ENCODE measurements around the gene BCL7C. TPM values are rescaled to one million over a fixed set of nuclear protein-coding genes. Genes with fewer than 3 reads are reported as not detected.
"Not testable (repeated sequence)": the region's sequence is repeated elsewhere in the genome, so short reads cannot be mapped to it uniquely, and the experiment has no call there.

The BCL7C gene
- total RNA-seq, 3 donors from 2014 or later (not counting 1 experiment from before 2014, with no cell fraction given): 25.1 to 28.5 (median 27.4) TPM

DNA sequence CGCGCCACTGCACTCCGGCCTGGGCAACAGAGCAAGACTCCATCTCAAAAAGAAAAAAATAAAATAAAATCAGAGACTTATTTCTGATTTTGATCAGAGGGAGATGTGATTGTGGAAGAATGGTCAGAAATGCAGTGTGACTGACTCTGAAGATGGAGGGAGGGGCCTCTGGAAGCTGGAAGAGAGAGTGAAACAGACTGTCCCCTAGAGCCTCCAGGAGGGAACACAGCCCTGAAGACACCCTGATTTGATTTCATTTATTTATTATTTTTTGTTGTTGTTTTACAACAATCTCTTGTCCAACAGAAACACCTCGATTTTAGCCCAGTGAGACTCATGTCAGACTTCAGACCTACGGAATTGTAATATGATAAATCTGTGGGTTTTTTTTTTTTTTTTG, 26.1 kb downstream of the BCL7C start:
- Mint-ChIP-seq H3K4me1 (peaks cover 9 to 11% of the 10 kb centered on the region in 2 donors), H3K36me3 (no peaks in the 10 kb centered on the region), H3K27me3 (ENCODE audit: low read depth in 2 of 2) (no peaks in the 10 kb centered on the region), H3K27ac (no peak overlapping the region), H3K9me3 (no peaks in the 10 kb centered on the region), H3K4me3 (no peak overlapping the region)
- peaks cover 7% of the 10 kb centered on the region for H3K4me1 ChIP-seq (ENCODE audit: control insufficient read depth, insufficient read depth, low read length)
- H3K27me3 ChIP-seq (ENCODE audit: control insufficient read depth, insufficient read depth, low read length): no peaks in the 10 kb centered on the region
- no peak overlapping the region for H3K4me3 ChIP-seq (ENCODE audit: low read length)
- intact Hi-C loops (cut with micrococcal nuclease): no loop called here
- no peak overlapping the region for H3K27ac ChIP-seq (ENCODE audit: low read length)
- no peaks in the 10 kb centered on the region for H3K36me3 ChIP-seq (ENCODE audit: control insufficient read depth, insufficient read depth, low read length)
- ATAC-seq (no peak), DNase-seq (no peak)
- WGBS (ENCODE audit: insufficient coverage): 100% methylated on average over 2 of the region's 5 CpGs
- no peaks in the 10 kb centered on the region for H3K9me3 ChIP-seq (ENCODE audit: control insufficient read depth, insufficient read depth, low read length)
- TF ChIP-seq CTCF (IDR thresholded peaks at IDR 0.05): no peak

- no peak overlapping the region for H3K4me3 ChIP-seq (ENCODE audit: low read length)
- H3K4me1 ChIP-seq (ENCODE audit: control insufficient read depth, insufficient read depth, low read length): no peaks in the 10 kb centered on the region
- no peak for DNase-seq
- H3K36me3 Mint-ChIP-seq: no peaks in the 10 kb centered on the region
- H3K27ac ChIP-seq (ENCODE audit: low read length): no peak overlapping the region
- H3K9me3 Mint-ChIP-seq: no peaks in the 10 kb centered on the region
- no peak overlapping the region for H3K27ac Mint-ChIP-seq
- no peak for TF ChIP-seq CTCF (IDR thresholded peaks at IDR 0.05)
- intact Hi-C loops (cut with micrococcal nuclease): no loop called here
- no peaks in the 10 kb centered on the region for H3K36me3 ChIP-seq (ENCODE audit: control insufficient read depth, insufficient read depth, low read length)
- H3K27me3 ChIP-seq (ENCODE audit: control insufficient read depth, insufficient read depth, low read length): no peaks in the 10 kb centered on the region
- no peaks in the 10 kb centered on the region for H3K4me1 Mint-ChIP-seq
- H3K9me3 ChIP-seq (ENCODE audit: control insufficient read depth, insufficient read depth, low read length): no peaks in the 10 kb centered on the region
- H3K27me3 Mint-ChIP-seq (ENCODE audit: low read depth in 2 of 2): no peaks in the 10 kb centered on the region
- no peak overlapping the region for H3K4me3 Mint-ChIP-seq
- ATAC-seq: no peak
- 71% methylated on average over 6 of the region's 6 CpGs for WGBS (ENCODE audit: insufficient coverage)
Observed at GRCh38 chr16:30866031-30866430, 27.8 kb downstream of the BCL7C start.

DNA sequence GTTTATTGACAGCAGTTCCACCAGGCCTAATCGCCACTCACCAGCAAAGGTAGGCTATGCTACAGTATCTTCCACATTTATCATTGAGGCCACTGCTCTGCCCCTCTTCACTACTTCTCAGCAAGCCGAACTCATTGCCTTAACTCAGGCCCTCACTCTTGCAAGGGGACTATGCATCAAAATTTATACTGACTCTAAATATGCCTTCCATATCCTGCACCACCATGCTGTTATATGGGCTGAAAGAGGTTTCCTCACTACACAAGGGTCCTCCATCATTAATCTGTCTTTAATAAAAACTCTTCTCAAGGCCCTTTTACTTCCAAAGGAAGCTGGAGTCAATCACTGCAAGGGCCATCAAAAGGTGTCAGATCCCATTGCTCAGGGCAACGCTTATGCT, 30.7 kb downstream of the BCL7C start:
- H3K27me3 Mint-ChIP-seq (ENCODE audit: low read depth in 2 of 2); H3K27ac ChIP-seq (ENCODE audit: low read length); H3K36me3 Mint-ChIP-seq; H3K4me3 Mint-ChIP-seq; ATAC-seq; H3K9me3 Mint-ChIP-seq; H3K4me1 Mint-ChIP-seq; H3K9me3 ChIP-seq (ENCODE audit: control insufficient read depth, insufficient read depth, low read length); DNase-seq; H3K27ac Mint-ChIP-seq; H3K36me3 ChIP-seq (ENCODE audit: control insufficient read depth, insufficient read depth, low read length); H3K4me3 ChIP-seq (ENCODE audit: low read length); H3K4me1 ChIP-seq (ENCODE audit: control insufficient read depth, insufficient read depth, low read length); intact Hi-C loops (cut with micrococcal nuclease); H3K27me3 ChIP-seq (ENCODE audit: control insufficient read depth, insufficient read depth, low read length): not testable (repeated sequence)
- WGBS (ENCODE audit: insufficient coverage): 97% methylated on average over 3 of the region's 3 CpGs

GRCh38 chr16:30860729-30861128, 33.1 kb downstream of the BCL7C start:
- ATAC-seq; H3K9me3 ChIP-seq (ENCODE audit: control insufficient read depth, insufficient read depth, low read length); H3K27me3 Mint-ChIP-seq (ENCODE audit: low read depth in 2 of 2); H3K27ac ChIP-seq (ENCODE audit: low read length); H3K4me1 ChIP-seq (ENCODE audit: control insufficient read depth, insufficient read depth, low read length); DNase-seq; H3K27ac Mint-ChIP-seq; H3K4me3 ChIP-seq (ENCODE audit: low read length); H3K36me3 ChIP-seq (ENCODE audit: control insufficient read depth, insufficient read depth, low read length); intact Hi-C loops (cut with micrococcal nuclease); H3K4me1 Mint-ChIP-seq; H3K4me3 Mint-ChIP-seq; H3K9me3 Mint-ChIP-seq; H3K27me3 ChIP-seq (ENCODE audit: control insufficient read depth, insufficient read depth, low read length); H3K36me3 Mint-ChIP-seq: not testable (repeated sequence)
- WGBS (ENCODE audit: insufficient coverage): 92% methylated on average over 7 of the region's 7 CpGs
